ENCODE measurements around the gene MAPKBP1.

GRCh38 chr15:41797201-41797944, 23.1 kb downstream of the MAPKBP1 start:
- TF ChIP-seq, protein P1, sequence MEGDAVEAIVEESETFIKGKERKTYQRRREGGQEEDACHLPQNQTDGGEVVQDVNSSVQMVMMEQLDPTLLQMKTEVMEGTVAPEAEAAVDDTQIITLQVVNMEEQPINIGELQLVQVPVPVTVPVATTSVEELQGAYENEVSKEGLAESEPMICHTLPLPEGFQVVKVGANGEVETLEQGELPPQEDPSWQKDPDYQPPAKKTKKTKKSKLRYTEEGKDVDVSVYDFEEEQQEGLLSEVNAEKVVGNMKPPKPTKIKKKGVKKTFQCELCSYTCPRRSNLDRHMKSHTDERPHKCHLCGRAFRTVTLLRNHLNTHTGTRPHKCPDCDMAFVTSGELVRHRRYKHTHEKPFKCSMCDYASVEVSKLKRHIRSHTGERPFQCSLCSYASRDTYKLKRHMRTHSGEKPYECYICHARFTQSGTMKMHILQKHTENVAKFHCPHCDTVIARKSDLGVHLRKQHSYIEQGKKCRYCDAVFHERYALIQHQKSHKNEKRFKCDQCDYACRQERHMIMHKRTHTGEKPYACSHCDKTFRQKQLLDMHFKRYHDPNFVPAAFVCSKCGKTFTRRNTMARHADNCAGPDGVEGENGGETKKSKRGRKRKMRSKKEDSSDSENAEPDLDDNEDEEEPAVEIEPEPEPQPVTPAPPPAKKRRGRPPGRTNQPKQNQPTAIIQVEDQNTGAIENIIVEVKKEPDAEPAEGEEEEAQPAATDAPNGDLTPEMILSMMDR (IDR thresholded peaks at IDR 0.05) = no peak
- TF ChIP-seq POLR2A (IDR thresholded peaks at IDR 0.05) (no peak), POLR2AphosphoS5 (IDR thresholded peaks at IDR 0.05) (no peak), EP300 (IDR thresholded peaks at IDR 0.05) (no peak)
